Pancreas (tissue), 10 donors: ENCODE measurements around the gene ZNF382. TPM values are rescaled to one million over a fixed set of nuclear protein-coding genes. Genes with fewer than 3 reads are reported as not detected.
"Not testable (repeated sequence)": the region's sequence is repeated elsewhere in the genome, so short reads cannot be mapped to it uniquely, and the experiment has no call there.

Experiments
- ATAC-seq, 4 donors: fragments of 200-7000 bp; cut with Tn5 transposase; one replicate each; pipeline versions ENCODE4 v1.8.0 to v1.9.1; 2020; ENCODE audit warnings: mild to moderate bottlenecking in 4 of 4, moderate library complexity in 4 of 4
- DNase-seq, 6 donors: peaks; one replicate each; pipeline ENCODE4 v3.0.0-alpha.2; 2020
- FAIRE-seq: peaks from 2 replicates; lab custom pipeline; 2012; peaks lifted over from hg19 to GRCh38; lab: Jason Lieb, UNC
- H3K27ac ChIP-seq, 4 donors: fragments of 200-600 bp; sonication (generic); 1 replicate in 3 of 4; 2 replicates in 1 of 4; pipeline versions ENCODE4 v1.5.0 to v1.8.0; 2020
- H3K27me3 ChIP-seq, 4 donors: fragments of 200-600 bp; one replicate each; pipeline ENCODE4 v1.8.0; 2021
- H3K36me3 ChIP-seq, 3 donors: fragments of 200-600 bp; sonication (generic) in 1 of 3; one replicate each; pipeline versions ENCODE4 v1.5.0 to v1.8.0; 2020 to 2021
- H3K4me1 ChIP-seq, 3 donors: fragments of 200-600 bp; one replicate each; pipeline ENCODE4 v1.8.0; 2021
- H3K4me3 ChIP-seq, 4 donors: fragments of 200-600 bp; sonication (generic) in 2 of 4; one replicate each; pipeline versions ENCODE4 v1.5.0 to v1.8.0; 2020 to 2021
- H3K9me3 ChIP-seq, 4 donors: fragments of 200-600 bp; one replicate each; pipeline ENCODE4 v1.8.0; 2021
- CTCF ChIP-seq, 4 donors: fragments of 200-600 bp; sonication (generic) in 3 of 4; IDR thresholded peaks; one replicate each; pipeline versions ENCODE4 v1.5.0 to v1.8.0; 2021; ENCODE audit warnings: antibody characterized with exemption in 4 of 4
- WGBS, 2 donors: extraction: QIAGEN DNeasy Blood & Tissue Kit; methylation state at CpG; one replicate each; pipeline ENCODE4 v1.1.7; 2013; 5-methylcytosine and 5-hydroxymethylcytosine counted together
- intact Hi-C, 3 donors: fragments of 100-400 bp; cut with DNase I; formaldehyde crosslinking; loops; one replicate each; pipeline versions ENCODE4 v1.11.1 to v1.14.2; 2022
- polyA plus RNA-seq, 2 donors: library from polyadenylated mRNA; stranded (reverse); fragments of 200-250 nt; gene quantifications; one replicate each; pipeline ENCODE4 v1.2.3, GENCODE V29; 2013
- total RNA-seq, 6 donors: library from RNA; stranded (reverse); fragmentation: NEBNext Ultra II Directional in 4 of 6; extraction: Animal tissue kit (Norgen Biotek cat#: 25700) in 4 of 6; gene quantifications; one replicate each; pipeline versions ENCODE4 v1.2.1 to v1.2.4, GENCODE V29; 2021 to 2023
- donor health status: healthy with polysubstance abuse.
- donor health status: DM: no; HTN: no; CAD: no; lungs with moderate emphysema.
- donor health status: DM: no; HTN: no; CAD: no.
- donor health status: control.
- donor health status: control.
- donor health status: Bipolar disorder and iron deficiency.
- donor health status: DM: yes; HTN: yes; CAD: no.
- donor health status: DM: no; HTN: no; CAD: no.
- donor health status: DM: no; HTN: no; CAD: no.
- donor health status: DM: yes; HTN: yes; CAD: no.

The ZNF382 gene
- total and polyA plus RNA-seq, 8 donors = 1.3 to 5.4 (median 2.1) TPM

GRCh38 chr19:36573895-36574720 lies 31.0 kb upstream of the ZNF382 start:
- H3K27me3 ChIP-seq = no peaks in the 10 kb centered on the region
- DNase-seq (peak in 1 of 6 donors; percentile 33), FAIRE-seq (no peak), ATAC-seq (peak; percentile 52 to 63 (median 54))
- TF ChIP-seq CTCF (IDR thresholded peaks at IDR 0.05) = no peak
- WGBS, 2 donors = 10 to 14% methylated on average over 18 of the region's 18 CpGs
- H3K4me3 ChIP-seq = peak overlapping the region; percentile 70 to 86 (median 75)
- H3K27ac ChIP-seq = peak overlapping the region; percentile 71 to 81 (median 76)
- peaks cover 3 to 13% (median 4%) of the 10 kb centered on the region in 3 donors for H3K36me3 ChIP-seq
- peaks cover 0 to 13% (median 12%) of the 10 kb centered on the region in 3 donors for H3K4me1 ChIP-seq
- no peaks in the 10 kb centered on the region for H3K9me3 ChIP-seq
- intact Hi-C loops = no loop called here

GRCh38 chr19:36574741-36575140 lies 30.4 kb upstream of the ZNF382 start:
- intact Hi-C loops = no loop called here
- Histone ChIP-seq H3K9me3 (no peaks in the 10 kb centered on the region), H3K4me3 (peak overlapping the region in 2 of 4 donors; percentile 70 to 78), H3K27ac (no peak overlapping the region), H3K4me1 (peaks cover 0 to 13% (median 12%) of the 10 kb centered on the region in 3 donors), H3K27me3 (no peaks in the 10 kb centered on the region), H3K36me3 (peaks cover 4 to 19% (median 8%) of the 10 kb centered on the region in 3 donors)
- 13 to 14% methylated on average over 2 of the region's 2 CpGs for WGBS, 2 donors
- no peak for FAIRE-seq
- no peak for DNase-seq
- TF ChIP-seq CTCF (IDR thresholded peaks at IDR 0.05) = no peak
- ATAC-seq = no peak

- Histone ChIP-seq H3K27me3 (no peaks in the 10 kb centered on the region), H3K36me3 (peaks cover 10 to 32% (median 16%) of the 10 kb centered on the region in 3 donors), H3K4me3 (no peak overlapping the region), H3K9me3 (no peaks in the 10 kb centered on the region), H3K27ac (no peak overlapping the region), H3K4me1 (peaks cover 0 to 9% (median 4%) of the 10 kb centered on the region in 3 donors)
- ATAC-seq (no peak), FAIRE-seq (no peak), DNase-seq (no peak)
- intact Hi-C loops = no loop called here
- 96 to 98% methylated on average over 3 of the region's 3 CpGs for WGBS, 2 donors
- TF ChIP-seq CTCF (IDR thresholded peaks at IDR 0.05) = no peak
These were observed 27.7 kb upstream of the ZNF382 start for GRCh38 chr19:36577271-36577996.

- TF ChIP-seq CTCF (IDR thresholded peaks at IDR 0.05) = no peak
- no peak for FAIRE-seq
- intact Hi-C loops = no loop called here
These were observed 25.9 kb upstream of the ZNF382 start for GRCh38 chr19:36579255-36579654.

GRCh38 chr19:36602681-36603080 lies 2.4 kb upstream of the ZNF382 start:
- H3K27me3 ChIP-seq, intact Hi-C loops, ATAC-seq, H3K27ac ChIP-seq, FAIRE-seq, DNase-seq, H3K4me3 ChIP-seq, H3K9me3 ChIP-seq, H3K4me1 ChIP-seq, H3K36me3 ChIP-seq: not testable (repeated sequence)
- WGBS, 2 donors = 86 to 91% methylated on average over 10 of the region's 10 CpGs

More at GRCh38 chr19:36579255-36579654, 25.9 kb upstream of the ZNF382 start:
- H3K27ac ChIP-seq = no peak overlapping the region
- H3K4me1 ChIP-seq = peaks cover 0 to 8% (median 4%) of the 10 kb centered on the region in 3 donors
- peaks cover 0 to 6% (median 0%) of the 10 kb centered on the region in 4 donors for H3K9me3 ChIP-seq
- H3K4me3 ChIP-seq = no peak overlapping the region
- H3K36me3 ChIP-seq = peaks cover 10 to 39% (median 16%) of the 10 kb centered on the region in 3 donors
- DNase-seq (no peak), ATAC-seq (no peak)
- H3K27me3 ChIP-seq = no peaks in the 10 kb centered on the region
